ENCODE data around the gene SYT15.

SYT15 gene

GRCh38 chr10:46541017-46541661, 37.8 kb upstream of the SYT15 start:
- H3K4me3 Mint-ChIP-seq, result no peak overlapping the region
- DNase-seq (ENCODE audit: low spot score in 2 of 2) (no peak), ATAC-seq (ENCODE audit: low read depth) (no peak)
- H3K27me3 Mint-ChIP-seq, result peaks cover 21% of the 10 kb centered on the region
- no peaks in the 10 kb centered on the region for H3K9me3 Mint-ChIP-seq
- H3K27ac Mint-ChIP-seq, result no peak overlapping the region
- no peaks in the 10 kb centered on the region for H3K4me1 Mint-ChIP-seq
- H3K36me3 Mint-ChIP-seq, result no peaks in the 10 kb centered on the region

- Mint-ChIP-seq H3K36me3 (no peaks in the 10 kb centered on the region), H3K27me3 (peaks cover 17% of the 10 kb centered on the region), H3K27ac (no peak overlapping the region), H3K4me1 (no peaks in the 10 kb centered on the region), H3K4me3 (no peak overlapping the region), H3K9me3 (no peaks in the 10 kb centered on the region)
- no peak for ATAC-seq (ENCODE audit: low read depth)
- no peak for DNase-seq (ENCODE audit: low spot score in 2 of 2)
Observed at GRCh38 chr10:46541735-46542566, 37.0 kb upstream of the SYT15 start.

- Mint-ChIP-seq H3K27ac (no peak overlapping the region), H3K9me3 (no peaks in the 10 kb centered on the region), H3K4me3 (no peak overlapping the region), H3K27me3 (peaks cover 14% of the 10 kb centered on the region), H3K4me1 (no peaks in the 10 kb centered on the region), H3K36me3 (no peaks in the 10 kb centered on the region)
- no peak for ATAC-seq (ENCODE audit: low read depth)
- DNase-seq (ENCODE audit: low spot score in 2 of 2), result no peak
Observed at GRCh38 chr10:46542567-46543465, 36.1 kb upstream of the SYT15 start.

- Mint-ChIP-seq H3K36me3 (no peaks in the 10 kb centered on the region), H3K27me3 (peaks cover 16% of the 10 kb centered on the region), H3K4me3 (no peak overlapping the region), H3K4me1 (no peaks in the 10 kb centered on the region), H3K9me3 (no peaks in the 10 kb centered on the region), H3K27ac (no peak overlapping the region)
- ATAC-seq (ENCODE audit: low read depth) (no peak), DNase-seq (ENCODE audit: low spot score in 2 of 2) (no peak)
Observed at GRCh38 chr10:46543466-46544377, 35.2 kb upstream of the SYT15 start.

GRCh38 chr10:46544989-46545791, 33.7 kb upstream of the SYT15 start:
- Mint-ChIP-seq H3K36me3 (no peaks in the 10 kb centered on the region), H3K27me3 (peaks cover 15% of the 10 kb centered on the region), H3K4me1 (no peaks in the 10 kb centered on the region), H3K27ac (no peak overlapping the region), H3K4me3 (no peak overlapping the region), H3K9me3 (no peaks in the 10 kb centered on the region)
- ATAC-seq (ENCODE audit: low read depth) (no peak), DNase-seq (ENCODE audit: low spot score in 2 of 2) (no peak)

- H3K9me3 Mint-ChIP-seq, result no peaks in the 10 kb centered on the region
- DNase-seq (ENCODE audit: low spot score in 2 of 2), result no peak
- no peaks in the 10 kb centered on the region for H3K36me3 Mint-ChIP-seq
- H3K27me3 Mint-ChIP-seq, result peaks cover 10% of the 10 kb centered on the region
- no peaks in the 10 kb centered on the region for H3K4me1 Mint-ChIP-seq
- no peak overlapping the region for H3K4me3 Mint-ChIP-seq
- no peak for ATAC-seq (ENCODE audit: low read depth)
- no peak overlapping the region for H3K27ac Mint-ChIP-seq
Observed at GRCh38 chr10:46545861-46546590, 32.9 kb upstream of the SYT15 start.

- DNase-seq (ENCODE audit: low spot score in 2 of 2) (no peak), ATAC-seq (ENCODE audit: low read depth) (no peak)
- Mint-ChIP-seq H3K36me3 (no peaks in the 10 kb centered on the region), H3K27ac (no peak overlapping the region), H3K27me3 (peaks cover 10% of the 10 kb centered on the region), H3K4me3 (no peak overlapping the region), H3K4me1 (no peaks in the 10 kb centered on the region), H3K9me3 (no peaks in the 10 kb centered on the region)
Observed at GRCh38 chr10:46546591-46547540, 32.1 kb upstream of the SYT15 start.

- H3K9me3 Mint-ChIP-seq, result no peaks in the 10 kb centered on the region
- H3K4me3 Mint-ChIP-seq, result no peak overlapping the region
- no peaks in the 10 kb centered on the region for H3K36me3 Mint-ChIP-seq
- peaks cover 8% of the 10 kb centered on the region for H3K27me3 Mint-ChIP-seq
- DNase-seq (ENCODE audit: low spot score in 2 of 2) (peak in 1 of 2 donors; percentile 8), ATAC-seq (ENCODE audit: low read depth) (no peak)
- H3K4me1 Mint-ChIP-seq, result no peaks in the 10 kb centered on the region
- H3K27ac Mint-ChIP-seq, result no peak overlapping the region
Observed at GRCh38 chr10:46547541-46548497, 31.1 kb upstream of the SYT15 start.

GRCh38 chr10:46548498-46549090, 30.3 kb upstream of the SYT15 start:
- Mint-ChIP-seq H3K27ac (no peak overlapping the region), H3K27me3 (peaks cover 4% of the 10 kb centered on the region), H3K9me3 (no peaks in the 10 kb centered on the region), H3K4me3 (no peak overlapping the region), H3K36me3 (no peaks in the 10 kb centered on the region), H3K4me1 (no peaks in the 10 kb centered on the region)
- DNase-seq (ENCODE audit: low spot score in 2 of 2) (peak in 1 of 2 donors; percentile 8), ATAC-seq (ENCODE audit: low read depth) (no peak)

- Mint-ChIP-seq H3K4me1 (no peaks in the 10 kb centered on the region), H3K27ac (no peak overlapping the region), H3K27me3 (peaks cover 4% of the 10 kb centered on the region), H3K4me3 (no peak overlapping the region), H3K36me3 (no peaks in the 10 kb centered on the region), H3K9me3 (no peaks in the 10 kb centered on the region)
- ATAC-seq (ENCODE audit: low read depth), result no peak
- DNase-seq (ENCODE audit: low spot score in 2 of 2), result peak in 1 of 2 donors; percentile 11
Observed at GRCh38 chr10:46549171-46550075, 29.5 kb upstream of the SYT15 start.
